GM23248 (cell line): ENCODE measurements around the gene CUX1. TPM values are rescaled to one million over a fixed set of nuclear protein-coding genes. Genes with fewer than 3 reads are reported as not detected.

Experiments
- DNase-seq: peaks from one replicate; pipeline ENCODE4 v3.0.0-alpha.2; 2015
- H2AFZ ChIP-seq: fragments of 200-600 bp; sonication (generic); 2 replicates; pipeline ENCODE4 v1.6.1; 2016; ENCODE audit warnings: antibody characterized with exemption
- H3F3A ChIP-seq: fragments of 200-600 bp; sonication (generic); 2 replicates; pipeline ENCODE4 v1.6.1; 2016; ENCODE audit warnings: mild to moderate bottlenecking, antibody characterized with exemption, mixed run types; ENCODE audit not compliant: insufficient read depth
- H3K27ac ChIP-seq: fragments of 200-600 bp; sonication (generic); 2 replicates; pipeline ENCODE4 v1.5.1; 2016; ENCODE audit warnings: mild to moderate bottlenecking
- H3K27me3 ChIP-seq: fragments of 200-600 bp; sonication (generic); replicated peaks from 2 replicates; pipeline ENCODE4 v1.6.1; 2016; ENCODE audit warnings: mild to moderate bottlenecking; ENCODE audit not compliant: insufficient read depth
- H3K36me3 ChIP-seq: fragments of 200-600 bp; sonication (generic); 2 replicates; pipeline ENCODE4 v1.6.1; 2016; ENCODE audit warnings: low read depth, mild to moderate bottlenecking
- H3K4me1 ChIP-seq: fragments of 200-600 bp; sonication (generic); 2 replicates; pipeline ENCODE4 v1.6.1; 2016; ENCODE audit warnings: mild to moderate bottlenecking; ENCODE audit not compliant: insufficient read depth
- H3K4me2 ChIP-seq: fragments of 200-600 bp; sonication (generic); one replicate; pipeline ENCODE4 v1.6.1; 2016; ENCODE audit warnings: mild to moderate bottlenecking; ENCODE audit not compliant: unreplicated experiment
- H3K4me3 ChIP-seq: fragments of 200-600 bp; sonication (generic); 2 replicates; pipeline ENCODE4 v1.5.1; 2016; ENCODE audit warnings: mild to moderate bottlenecking
- H3K79me2 ChIP-seq: fragments of 200-600 bp; sonication (generic); 2 replicates; pipeline ENCODE4 v1.6.1; 2016; ENCODE audit warnings: mild to moderate bottlenecking; ENCODE audit not compliant: insufficient read depth
- H3K9ac ChIP-seq: fragments of 200-600 bp; sonication (generic); 2 replicates; pipeline ENCODE4 v1.6.1; 2016; ENCODE audit warnings: mild to moderate bottlenecking
- H3K9me2 ChIP-seq: fragments of 200-600 bp; sonication (generic); 2 replicates; pipeline ENCODE4 v1.6.1; 2016; ENCODE audit warnings: mixed run types, mild to moderate bottlenecking, moderate library complexity; ENCODE audit not compliant: insufficient read depth
- H3K9me3 ChIP-seq: fragments of 200-600 bp; sonication (generic); one replicate; pipeline ENCODE4 v1.6.1; 2017; ENCODE audit warnings: low read depth
- H4K20me1 ChIP-seq: fragments of 200-600 bp; sonication (generic); 2 replicates; pipeline ENCODE4 v1.6.0; 2016; ENCODE audit not compliant: insufficient read depth
- EZH2 ChIP-seq: fragments of 200-600 bp; sonication (generic); IDR thresholded peaks from 2 replicates; pipeline ENCODE4 v1.6.1; 2018; ENCODE audit warnings: antibody characterized with exemption, mild to moderate bottlenecking; ENCODE audit not compliant: insufficient read depth, poor library complexity, severe bottlenecking
- EZH2phosphoT487 ChIP-seq: fragments of 200-600 bp; sonication (generic); IDR thresholded peaks from 2 replicates; pipeline ENCODE4 v1.6.1; 2018; ENCODE audit warnings: antibody characterized with exemption, moderate library complexity, mild to moderate bottlenecking, low read depth; ENCODE audit not compliant: insufficient read depth
- WGBS, 2 experiments: methylation state at CpG; one replicate each; pipeline ENCODE4 v1.1.6; 2015 to 2017; ENCODE audit warnings: low lambda C conversion rate in 2 of 2, low coverage in 1 of 2; ENCODE audit errors: missing lambda C conversion rate in 2 of 2; 5-methylcytosine and 5-hydroxymethylcytosine counted together
- in situ Hi-C: fragments of 300-500 bp; cut with MboI; formaldehyde crosslinking; loops from 2 replicates; pipeline ENCODE4 v1.15.0; 2020
- polyA plus RNA-seq: library from polyadenylated mRNA; unstranded; fragments of >200 nt; fragmentation: Nextera tagmentation; extraction: Ambion mirVana; gene quantifications from 2 replicates; pipeline ENCODE4 v1.2.1, GENCODE V29; 2016
- total RNA-seq: library from RNA; depleted of rRNA; stranded (reverse); fragments of >200 nt; shearing (Covaris generic); gene quantifications from 2 replicates; pipeline ENCODE4 v1.2.3, GENCODE V29; 2014

CUX1 gene
- total and polyA plus RNA-seq, 2 experiments from 2014 or later, result 30.2 to 34.9 TPM

GRCh38 chr7:102082693-102083368, 265.4 kb downstream of the CUX1 start:
- Histone ChIP-seq H3K79me2 (no peaks in the 10 kb centered on the region), H3K4me3 (no peak overlapping the region), H3K4me2 (no peak overlapping the region), H4K20me1 (no peaks in the 10 kb centered on the region), H3F3A (0 out of 2 replicates have a peak, but pooled peaks cover 4% of the 10 kb centered on the region), H3K27ac (no peak overlapping the region), H2AFZ (no peak overlapping the region), H3K36me3 (peaks cover 7% of the 10 kb centered on the region; the same call in 1 of the 2 replicates), H3K9me3 (no peaks in the 10 kb centered on the region), H3K9me2 (no peaks in the 10 kb centered on the region), H3K4me1 (no peaks in the 10 kb centered on the region), H3K27me3 (no peaks in the 10 kb centered on the region), H3K9ac (no peak overlapping the region)
- no peak for DNase-seq
- TF ChIP-seq EZH2phosphoT487, result no peak
- TF ChIP-seq EZH2, result no peak
- 72 to 73% methylated on average over 5 of the region's 5 CpGs for WGBS, 2 experiments
- in situ Hi-C loops, result no loop called here

GRCh38 chr7:102085218-102085772, 267.9 kb downstream of the CUX1 start:
- Histone ChIP-seq H3K79me2 (no peaks in the 10 kb centered on the region), H3F3A (0 out of 2 replicates have a peak, but pooled peaks cover 4% of the 10 kb centered on the region), H3K27ac (no peak overlapping the region), H3K4me2 (no peak overlapping the region), H3K9me3 (no peaks in the 10 kb centered on the region), H3K9ac (no peak overlapping the region), H3K4me1 (no peaks in the 10 kb centered on the region), H3K27me3 (no peaks in the 10 kb centered on the region), H3K36me3 (peaks cover 7% of the 10 kb centered on the region; the same call in 1 of the 2 replicates), H3K4me3 (no peak overlapping the region), H4K20me1 (no peaks in the 10 kb centered on the region), H2AFZ (no peak overlapping the region), H3K9me2 (no peaks in the 10 kb centered on the region)
- 94 to 95% methylated on average over 5 of the region's 5 CpGs for WGBS, 2 experiments
- in situ Hi-C loops, result no loop called here
- TF ChIP-seq EZH2phosphoT487, result no peak
- no peak for TF ChIP-seq EZH2
- no peak for DNase-seq

GRCh38 chr7:102089175-102090098, 272.0 kb downstream of the CUX1 start:
- Histone ChIP-seq H3K9ac (no peak overlapping the region), H3K79me2 (no peaks in the 10 kb centered on the region), H2AFZ (no peak overlapping the region), H3K27ac (no peak overlapping the region), H3K4me2 (no peak overlapping the region), H3K9me2 (no peaks in the 10 kb centered on the region), H3K4me3 (no peak overlapping the region), H3K4me1 (no peaks in the 10 kb centered on the region), H3K36me3 (no peaks in the 10 kb centered on the region), H3F3A (no peaks in the 10 kb centered on the region), H3K9me3 (no peaks in the 10 kb centered on the region), H3K27me3 (no peaks in the 10 kb centered on the region), H4K20me1 (no peaks in the 10 kb centered on the region)
- DNase-seq, result no peak
- in situ Hi-C loops, result no loop called here
- TF ChIP-seq EZH2phosphoT487, result no peak
- no peak for TF ChIP-seq EZH2
- 95% methylated on average over 4 of the region's 4 CpGs for WGBS, 2 experiments

GRCh38 chr7:102093599-102094315, 276.3 kb downstream of the CUX1 start:
- in situ Hi-C loops, result no loop called here

More at GRCh38 chr7:102093599-102094315, 276.3 kb downstream of the CUX1 start:
- TF ChIP-seq EZH2phosphoT487 (no peak), EZH2 (no peak)
- Histone ChIP-seq H3K4me3 (no peak overlapping the region), H3K9me2 (no peaks in the 10 kb centered on the region), H3K36me3 (no peaks in the 10 kb centered on the region), H3F3A (no peaks in the 10 kb centered on the region), H3K27ac (no peak overlapping the region), H3K4me1 (no peaks in the 10 kb centered on the region), H3K9me3 (no peaks in the 10 kb centered on the region), H4K20me1 (no peaks in the 10 kb centered on the region), H2AFZ (no peak overlapping the region), H3K9ac (no peak overlapping the region), H3K4me2 (no peak overlapping the region), H3K79me2 (no peaks in the 10 kb centered on the region), H3K27me3 (no peaks in the 10 kb centered on the region)
- WGBS, 2 experiments, result 45 to 46% methylated on average over 14 of the region's 14 CpGs
- DNase-seq, result no peak
